ENCODE data around the gene MSH6.

MSH6 gene

GRCh38 chr2:47782671-47783485 is at the start of gene MSH6:
TSS of gene MSH6 (plus strand) at chr2:47783145. CDS start at chr2:47783234, 89 bp downstream.
- peak; percentile 45 to 94 (median 85) for DNase-seq

- DNase-seq = no peak
Observed at GRCh38 chr2:47735136-47735869, 47.6 kb upstream of the MSH6 start.

GRCh38 chr2:47735912-47736311 is 47.0 kb upstream of the MSH6 start:
- no peak for DNase-seq

GRCh38 chr2:47737191-47737975 is 45.6 kb upstream of the MSH6 start:
- DNase-seq = no peak

- DNase-seq = no peak
Observed at GRCh38 chr2:47738331-47738730, 44.6 kb upstream of the MSH6 start.

GRCh38 chr2:47741101-47741500 is 41.8 kb upstream of the MSH6 start:
- DNase-seq = no peak

- no peak for DNase-seq
Observed at GRCh38 chr2:47741637-47742036, 41.3 kb upstream of the MSH6 start.

DNA sequence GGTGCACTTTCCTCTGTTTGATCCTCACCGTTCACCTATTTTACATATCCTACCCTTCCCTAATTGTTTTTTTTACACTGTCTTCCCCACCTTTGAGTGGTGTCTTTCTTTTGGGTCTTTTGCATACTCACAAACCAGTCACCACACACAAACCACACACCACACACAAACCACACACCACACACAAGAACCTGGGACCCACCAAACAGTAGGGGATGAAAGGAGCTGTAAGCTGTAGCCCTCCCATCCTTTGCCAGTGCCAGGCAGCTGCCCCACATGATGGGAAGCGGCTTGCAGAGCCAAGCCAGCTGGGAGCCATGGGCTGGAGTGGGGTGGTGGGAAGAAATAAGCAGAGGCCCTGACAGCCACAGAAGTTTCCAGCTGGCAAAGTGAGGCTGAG is 38.9 kb upstream of the MSH6 start:
- no peak for DNase-seq

- DNase-seq = no peak
Observed at GRCh38 chr2:47747878-47748277, 35.1 kb upstream of the MSH6 start.

DNA sequence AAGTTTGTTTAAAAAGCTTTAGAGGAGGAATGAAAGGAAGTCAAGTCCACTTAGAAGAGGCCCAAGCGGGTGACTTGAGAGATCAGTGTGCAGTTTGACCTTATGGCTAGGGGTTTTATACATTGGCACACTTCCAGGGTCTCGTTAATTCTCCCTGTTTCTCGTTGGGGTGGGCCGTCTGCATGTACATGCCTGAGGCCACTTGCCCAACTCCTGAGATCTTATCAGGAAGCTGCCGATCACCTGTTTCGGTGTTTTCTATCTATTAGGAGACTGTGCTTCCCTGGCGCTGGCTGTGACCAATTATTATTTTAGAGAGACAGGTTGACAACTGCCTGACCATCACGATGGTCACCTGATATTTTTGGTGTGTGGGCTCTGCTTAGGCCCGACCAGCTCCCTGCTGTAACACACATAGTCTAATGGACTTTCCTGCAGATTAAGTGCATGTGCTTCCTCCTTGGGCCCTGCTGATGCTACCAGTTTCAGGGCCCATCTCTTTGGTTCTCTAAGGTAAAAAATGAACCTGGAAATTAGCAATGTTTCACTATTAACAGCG is 31.0 kb upstream of the MSH6 start:
- DNase-seq = peak in 5 of 51 donors; percentile 25 to 50 (median 34)

- DNase-seq = no peak
Observed at GRCh38 chr2:47767497-47767844, 15.5 kb upstream of the MSH6 start.

DNA sequence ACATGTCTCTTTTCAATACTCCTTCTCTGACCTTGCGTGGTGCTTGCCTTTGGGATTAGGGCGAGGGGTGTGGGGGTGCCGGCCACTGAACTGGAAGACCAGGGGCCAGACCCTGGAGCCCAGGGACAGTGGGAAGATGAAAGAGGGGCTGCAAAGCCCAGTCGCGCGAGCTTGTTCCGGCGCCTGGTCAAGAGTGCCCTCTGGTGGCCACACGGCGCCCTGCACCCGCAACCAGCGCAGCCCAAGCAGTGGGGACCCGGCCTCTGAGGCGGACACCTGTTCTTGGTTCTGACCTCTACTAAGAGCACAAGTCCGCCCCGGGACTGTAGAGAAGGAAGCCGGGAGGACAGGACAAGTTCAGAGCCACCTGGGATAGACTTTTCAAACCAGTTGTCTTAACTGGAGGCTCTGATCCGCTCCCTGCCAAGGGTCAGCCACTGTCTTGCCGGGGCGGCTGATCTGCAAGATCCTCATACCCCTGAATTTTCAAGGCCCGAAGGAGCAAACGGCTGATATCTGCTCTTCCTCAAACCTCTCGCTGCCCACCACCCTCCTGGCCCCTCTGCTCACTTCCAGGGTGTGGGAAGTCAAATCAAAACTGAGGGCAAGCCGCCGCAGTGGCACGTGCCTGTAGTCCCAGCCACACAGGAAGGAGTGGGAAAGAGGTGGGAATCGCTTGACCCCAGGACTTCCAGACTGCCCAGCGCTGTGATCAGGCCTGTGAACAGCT is 14.9 kb upstream of the MSH6 start:
- peak; percentile 5 to 85 (median 51) for DNase-seq

GRCh38 chr2:47769318-47769717 is 13.6 kb upstream of the MSH6 start:
- DNase-seq = no peak

DNA sequence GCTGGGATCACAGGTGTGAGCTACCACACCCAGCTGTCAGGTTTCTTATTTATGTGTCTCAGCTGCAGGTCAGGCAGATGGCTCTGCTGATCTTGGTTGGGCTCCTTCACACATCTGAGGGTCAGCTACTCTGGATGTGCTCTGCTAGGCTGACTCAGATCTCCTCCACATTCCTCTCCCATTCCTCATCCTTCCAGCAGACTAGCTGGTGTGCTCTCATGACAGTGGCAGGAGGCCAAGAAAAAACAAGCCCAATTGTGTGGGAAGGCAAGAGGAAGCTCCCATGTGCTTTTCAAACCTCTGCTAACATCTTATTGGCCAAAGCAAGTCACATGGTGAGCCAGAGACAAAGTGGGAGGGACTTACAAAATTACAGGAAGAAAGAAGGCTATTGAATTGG is 11.7 kb upstream of the MSH6 start:
- peak in 28 of 51 donors; percentile 3 to 87 (median 40) for DNase-seq

- no peak for DNase-seq
Observed at GRCh38 chr2:47772343-47772742, 10.6 kb upstream of the MSH6 start.

- DNase-seq = no peak
Observed at GRCh38 chr2:47774567-47774966, 8.4 kb upstream of the MSH6 start.

DNA sequence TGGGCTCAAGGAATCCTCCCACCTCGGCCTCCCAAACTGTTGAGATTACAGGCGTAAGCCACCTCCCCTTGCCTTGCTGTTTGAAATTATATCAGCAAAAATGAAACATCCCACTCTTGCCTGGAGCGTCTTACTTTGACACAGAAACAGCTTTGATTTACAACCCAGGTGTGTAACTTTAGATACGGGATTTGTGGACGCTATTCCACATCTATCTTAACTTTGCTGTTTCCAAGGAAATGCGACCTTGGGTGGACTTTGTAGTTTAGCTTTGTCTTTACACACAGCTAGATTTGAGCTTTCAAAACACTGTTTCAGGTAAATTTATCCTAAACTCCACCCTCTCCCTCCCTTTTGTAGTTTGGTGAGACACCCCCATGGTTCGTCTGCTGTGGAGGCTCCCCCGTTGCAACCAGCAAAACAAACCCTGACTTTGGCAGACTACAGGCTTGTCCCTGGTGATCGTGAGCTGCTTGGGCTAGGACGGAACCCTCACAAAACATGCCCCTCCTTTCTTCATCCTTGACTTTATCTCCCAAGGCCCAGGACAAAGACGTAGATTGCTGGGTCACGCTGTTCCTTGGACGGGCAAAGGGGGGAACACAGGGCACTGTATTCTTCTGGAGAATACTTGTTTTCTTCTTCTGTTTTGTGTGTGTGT is 5.5 kb upstream of the MSH6 start:
- DNase-seq = no peak

DNA sequence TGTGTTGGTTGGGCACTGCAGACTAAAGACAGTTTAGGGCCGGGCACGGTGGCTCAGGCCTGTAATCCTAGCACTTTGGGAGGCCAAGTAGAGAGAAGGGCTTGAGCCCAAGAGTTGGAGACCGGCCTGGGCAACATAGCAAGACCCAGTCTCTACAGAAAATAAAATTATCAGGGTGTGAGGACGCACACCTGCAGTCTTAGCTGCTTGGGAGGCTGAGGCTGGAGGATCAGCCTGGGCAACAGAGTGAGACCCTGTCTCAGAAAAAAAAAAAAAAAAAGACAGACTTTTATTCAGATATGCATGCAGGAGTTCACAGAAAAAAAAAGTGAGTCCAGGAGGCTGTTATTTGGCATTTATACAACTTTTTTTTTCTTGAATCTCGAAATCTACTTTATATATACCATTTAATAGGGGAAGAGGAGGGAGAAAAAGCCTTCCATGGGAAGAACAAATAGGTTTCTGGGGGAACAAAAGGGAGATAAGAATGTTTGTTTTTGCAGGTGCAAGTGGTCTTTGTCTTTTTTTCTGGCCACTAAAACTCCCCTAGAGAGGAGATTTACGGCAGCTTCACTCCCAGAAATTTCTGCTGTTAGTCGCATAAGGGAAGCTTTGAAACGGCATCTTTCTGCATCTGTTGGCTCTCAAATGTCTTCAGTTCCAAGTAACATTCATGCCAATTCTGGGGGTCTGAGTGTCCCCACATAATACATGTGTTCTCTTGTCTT is 4.1 kb upstream of the MSH6 start:
- no peak for DNase-seq

GRCh38 chr2:47779426-47779790 is 3.5 kb upstream of the MSH6 start:
- DNase-seq = no peak

DNA sequence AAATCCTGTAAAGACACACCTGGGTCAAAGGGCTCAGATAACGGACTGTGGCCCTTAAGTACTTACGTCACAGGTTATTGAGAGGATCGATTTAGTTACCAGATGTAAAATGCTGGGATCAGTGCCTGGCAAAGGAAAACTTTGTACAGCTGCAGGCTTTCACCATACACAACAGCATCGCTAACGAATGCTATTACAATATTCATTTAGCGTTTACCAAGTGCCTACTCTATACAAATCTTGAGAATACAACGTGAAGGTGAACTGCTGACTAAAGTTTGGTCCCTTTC is 619 bp upstream of the MSH6 start:
- no peak for DNase-seq

All from hypothalamus (tissue), 51 donors.